Lung (tissue), 12 donors: Measurements from ENCODE around the gene DAB1. TPM values are rescaled to one million over a fixed set of nuclear protein-coding genes. Genes with fewer than 3 reads are reported as not detected.

Experiments used
- ATAC-seq: fragments of 200-7000 bp; cut with Tn5 transposase; one replicate; pipeline ENCODE4 v1.9.1; 2020; ENCODE audit warnings: moderate number of reproducible peaks; ENCODE audit not compliant: insufficient read depth, low FRiP score
- DNase-seq, 3 donors: peaks; one replicate each; pipeline ENCODE4 v3.0.0-alpha.2; 2013 to 2017
- H3K27ac ChIP-seq, 2 donors: one replicate each; pipeline ENCODE4 v1.5.1; 2013; ENCODE audit warnings: mild to moderate bottlenecking in 2 of 2, moderate library complexity in 2 of 2, control low read depth in 1 of 2, inconsistent platforms in 1 of 2, low read depth in 1 of 2, low read length in 1 of 2
- H3K27me3 ChIP-seq, 3 donors: one replicate each; pipeline ENCODE4 v1.5.1; 2013; ENCODE audit warnings: low read length in 2 of 3; ENCODE audit not compliant: control insufficient read depth in 3 of 3, insufficient read depth in 3 of 3
- H3K36me3 ChIP-seq, 4 donors: one replicate each; pipeline ENCODE4 v1.5.1; 2013; ENCODE audit warnings: low read length in 4 of 4, mild to moderate bottlenecking in 1 of 4, moderate library complexity in 1 of 4; ENCODE audit not compliant: control insufficient read depth in 4 of 4, insufficient read depth in 4 of 4
- H3K4me1 ChIP-seq, 5 donors: one replicate each; pipeline ENCODE4 v1.5.1; 2013; ENCODE audit warnings: low read length in 5 of 5, mild to moderate bottlenecking in 2 of 5, moderate library complexity in 1 of 5; ENCODE audit not compliant: control insufficient read depth in 5 of 5, insufficient read depth in 5 of 5
- H3K4me3 ChIP-seq: one replicate; pipeline ENCODE4 v1.5.1; 2013; ENCODE audit warnings: mild to moderate bottlenecking, control low read depth, moderate library complexity
- H3K9ac ChIP-seq, 2 donors: one replicate each; pipeline ENCODE4 v1.5.1; 2013; ENCODE audit warnings: low read length in 2 of 2, control low read depth in 1 of 2; ENCODE audit not compliant: insufficient read depth in 1 of 2
- H3K9me3 ChIP-seq, 4 donors: one replicate each; pipeline ENCODE4 v1.5.1; 2013; ENCODE audit warnings: low read length in 3 of 4, mild to moderate bottlenecking in 1 of 4, moderate library complexity in 1 of 4; ENCODE audit not compliant: control insufficient read depth in 4 of 4, insufficient read depth in 3 of 4
- WGBS, 2 donors: extraction: QIAGEN DNeasy Blood & Tissue Kit; methylation state at CpG; one replicate each; pipeline ENCODE4 v1.1.7; 2013; 5-methylcytosine and 5-hydroxymethylcytosine counted together
- polyA plus RNA-seq, 2 donors: library from polyadenylated mRNA; stranded (reverse); fragments of 200-250 nt; gene quantifications; one replicate each; pipeline ENCODE4 v1.2.1, GENCODE V29; 2013
- total RNA-seq, 2 donors: library from RNA; depleted of rRNA in 1 of 2; stranded (reverse); fragments of >200 nt in 1 of 2; gene quantifications; one replicate each; pipeline ENCODE4 v1.2.1, GENCODE V29; 2014 to 2021
- TF ChIP-seq, protein P1 (sequence below): IDR thresholded peaks from 2 replicates; pipeline ENCODE4 v1.5.1; 2012; ENCODE audit warnings: mild to moderate bottlenecking; ENCODE audit errors: control extremely low read depth, extremely low read depth
- donor health status: control.
- donor health status: control.
- donor health status: Bipolar disorder and iron deficiency.
- donor health status: healthy.
- donor health status: DM: yes; HTN: yes; CAD: no.

DAB1 gene
- total and polyA plus RNA-seq, 4 donors: 0.06 to 0.77 (median 0.10) TPM

DNA sequence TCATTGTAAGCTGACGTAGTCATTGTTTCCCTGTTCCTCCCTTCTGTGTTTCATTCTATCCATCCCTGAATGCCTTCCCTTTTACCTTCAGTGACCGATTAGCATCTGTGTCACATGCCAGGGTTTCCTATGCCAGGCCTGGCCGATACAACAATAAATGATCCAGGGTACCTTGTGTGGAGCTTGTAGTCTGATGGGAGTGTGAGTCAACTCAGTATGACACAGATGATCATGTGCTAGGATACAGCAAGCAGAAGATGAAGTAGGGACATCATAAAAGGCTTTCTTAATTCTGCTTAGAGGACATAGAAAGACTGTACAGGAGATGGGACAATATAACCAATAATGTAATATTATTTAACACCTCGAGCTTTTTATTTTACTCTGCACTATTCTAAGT is 294.0 kb downstream of the DAB1 start:
- Histone ChIP-seq H3K27me3 (no peaks in the 10 kb centered on the region), H3K27ac (no peak overlapping the region), H3K4me3 (no peak overlapping the region), H3K9me3 (no peaks in the 10 kb centered on the region), H3K4me1 (peaks cover 0 to 5% (median 0%) of the 10 kb centered on the region in 5 donors), H3K9ac (no peak overlapping the region), H3K36me3 (no peaks in the 10 kb centered on the region)
- ATAC-seq (no peak), DNase-seq (no peak)
- 88 to 90% methylated on average over 4 of the region's 4 CpGs for WGBS, 2 donors
- TF ChIP-seq, protein P1, sequence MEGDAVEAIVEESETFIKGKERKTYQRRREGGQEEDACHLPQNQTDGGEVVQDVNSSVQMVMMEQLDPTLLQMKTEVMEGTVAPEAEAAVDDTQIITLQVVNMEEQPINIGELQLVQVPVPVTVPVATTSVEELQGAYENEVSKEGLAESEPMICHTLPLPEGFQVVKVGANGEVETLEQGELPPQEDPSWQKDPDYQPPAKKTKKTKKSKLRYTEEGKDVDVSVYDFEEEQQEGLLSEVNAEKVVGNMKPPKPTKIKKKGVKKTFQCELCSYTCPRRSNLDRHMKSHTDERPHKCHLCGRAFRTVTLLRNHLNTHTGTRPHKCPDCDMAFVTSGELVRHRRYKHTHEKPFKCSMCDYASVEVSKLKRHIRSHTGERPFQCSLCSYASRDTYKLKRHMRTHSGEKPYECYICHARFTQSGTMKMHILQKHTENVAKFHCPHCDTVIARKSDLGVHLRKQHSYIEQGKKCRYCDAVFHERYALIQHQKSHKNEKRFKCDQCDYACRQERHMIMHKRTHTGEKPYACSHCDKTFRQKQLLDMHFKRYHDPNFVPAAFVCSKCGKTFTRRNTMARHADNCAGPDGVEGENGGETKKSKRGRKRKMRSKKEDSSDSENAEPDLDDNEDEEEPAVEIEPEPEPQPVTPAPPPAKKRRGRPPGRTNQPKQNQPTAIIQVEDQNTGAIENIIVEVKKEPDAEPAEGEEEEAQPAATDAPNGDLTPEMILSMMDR: no peak

DNA sequence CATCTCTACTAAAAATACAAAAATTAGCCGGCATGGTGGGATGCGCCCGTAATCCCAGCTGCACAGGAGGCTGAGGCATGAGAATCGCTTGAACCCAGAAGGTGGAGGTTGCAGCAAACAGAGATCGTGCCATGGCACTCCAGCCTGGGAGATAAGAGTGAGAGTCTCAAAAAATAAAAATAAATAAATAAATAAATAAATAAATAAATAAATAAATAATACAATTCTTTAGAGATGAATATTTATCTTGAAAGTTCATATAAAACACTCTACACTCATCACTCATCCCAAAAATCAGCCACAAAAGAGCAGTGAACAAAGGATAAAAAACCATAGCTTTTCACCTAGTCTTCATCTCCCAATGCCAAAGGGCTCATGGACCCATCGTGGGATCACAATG is 295.9 kb downstream of the DAB1 start:
- no peak for ATAC-seq
- 96 to 99% methylated on average over 6 of the region's 6 CpGs for WGBS, 2 donors
- Histone ChIP-seq H3K4me3 (no peak overlapping the region), H3K9me3 (no peaks in the 10 kb centered on the region), H3K36me3 (no peaks in the 10 kb centered on the region), H3K4me1 (no peaks in the 10 kb centered on the region), H3K27me3 (no peaks in the 10 kb centered on the region), H3K27ac (no peak overlapping the region), H3K9ac (no peak overlapping the region)
- no peak for DNase-seq
- TF ChIP-seq, protein P1: no peak

DNA sequence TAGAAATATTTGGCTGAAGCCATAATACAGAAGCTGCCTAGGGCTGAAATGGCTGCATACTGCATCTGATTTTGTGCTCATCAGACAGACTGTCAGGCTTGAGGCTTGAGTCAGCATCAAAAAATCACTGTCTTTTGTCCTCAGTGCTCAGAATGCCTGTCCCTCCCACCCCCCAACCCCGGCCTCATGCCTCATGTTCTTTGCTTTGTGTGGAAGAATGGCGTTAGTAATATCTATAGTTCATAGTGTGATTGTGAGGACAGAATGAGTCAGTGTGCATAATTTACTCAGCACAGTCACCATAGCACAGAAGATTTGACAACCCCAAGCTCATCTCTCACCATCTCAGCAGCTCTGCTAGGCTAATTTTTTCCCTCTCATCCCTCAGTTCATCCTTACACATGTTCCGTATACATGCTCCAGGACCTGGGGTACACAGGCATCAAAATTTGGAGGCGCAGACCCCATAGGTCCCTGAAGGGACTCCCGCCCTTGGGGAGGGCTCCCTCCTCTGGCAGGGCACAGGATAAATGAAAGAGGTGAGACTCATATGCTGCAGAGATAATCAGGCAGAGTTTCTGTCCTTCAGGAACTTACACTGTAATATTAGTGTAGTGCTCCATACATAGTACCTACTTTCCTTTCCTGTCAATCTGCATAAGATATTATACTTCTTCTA is 299.0 kb downstream of the DAB1 start:
- H3K9ac ChIP-seq: no peak overlapping the region
- no peaks in the 10 kb centered on the region for H3K4me1 ChIP-seq
- no peaks in the 10 kb centered on the region for H3K9me3 ChIP-seq
- H3K4me3 ChIP-seq: no peak overlapping the region
- TF ChIP-seq, protein P1: no peak
- no peak for DNase-seq
- H3K36me3 ChIP-seq: no peaks in the 10 kb centered on the region
- H3K27me3 ChIP-seq: no peaks in the 10 kb centered on the region
- no peak for ATAC-seq
- WGBS, 2 donors: 85 to 94% methylated on average over 5 of the region's 5 CpGs
- no peak overlapping the region for H3K27ac ChIP-seq

DNA sequence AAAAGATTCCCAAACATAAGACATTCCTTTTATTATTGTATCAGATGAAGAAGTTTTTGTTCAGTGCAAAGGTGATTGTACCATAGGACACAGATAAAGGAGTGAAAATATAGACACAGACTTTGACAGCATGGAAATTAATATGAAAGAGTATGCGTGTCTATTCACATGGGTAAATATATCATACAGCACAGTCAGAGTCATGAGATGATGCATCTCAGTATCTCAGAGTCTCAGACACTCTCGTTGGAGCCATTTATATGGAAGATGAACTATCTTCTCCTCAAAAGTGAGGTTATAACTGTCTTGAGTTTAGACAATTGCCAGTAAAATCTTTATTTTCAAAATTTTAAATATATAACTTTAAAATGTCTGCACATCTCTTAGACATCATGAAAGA is 299.7 kb downstream of the DAB1 start:
- ATAC-seq (no peak), DNase-seq (no peak)
- no peaks in the 10 kb centered on the region for H3K27me3 ChIP-seq
- TF ChIP-seq, protein P1: no peak
- H3K4me1 ChIP-seq: peaks cover 0 to 3% (median 0%) of the 10 kb centered on the region in 5 donors
- no peaks in the 10 kb centered on the region for H3K36me3 ChIP-seq
- no peak overlapping the region for H3K4me3 ChIP-seq
- H3K9ac ChIP-seq: no peak overlapping the region
- 83 to 89% methylated on average over 2 of the region's 2 CpGs for WGBS, 2 donors
- H3K27ac ChIP-seq: no peak overlapping the region
- H3K9me3 ChIP-seq: no peaks in the 10 kb centered on the region
